ENCODE results near the gene SPEM3.

- TF ChIP-seq, protein P1, sequence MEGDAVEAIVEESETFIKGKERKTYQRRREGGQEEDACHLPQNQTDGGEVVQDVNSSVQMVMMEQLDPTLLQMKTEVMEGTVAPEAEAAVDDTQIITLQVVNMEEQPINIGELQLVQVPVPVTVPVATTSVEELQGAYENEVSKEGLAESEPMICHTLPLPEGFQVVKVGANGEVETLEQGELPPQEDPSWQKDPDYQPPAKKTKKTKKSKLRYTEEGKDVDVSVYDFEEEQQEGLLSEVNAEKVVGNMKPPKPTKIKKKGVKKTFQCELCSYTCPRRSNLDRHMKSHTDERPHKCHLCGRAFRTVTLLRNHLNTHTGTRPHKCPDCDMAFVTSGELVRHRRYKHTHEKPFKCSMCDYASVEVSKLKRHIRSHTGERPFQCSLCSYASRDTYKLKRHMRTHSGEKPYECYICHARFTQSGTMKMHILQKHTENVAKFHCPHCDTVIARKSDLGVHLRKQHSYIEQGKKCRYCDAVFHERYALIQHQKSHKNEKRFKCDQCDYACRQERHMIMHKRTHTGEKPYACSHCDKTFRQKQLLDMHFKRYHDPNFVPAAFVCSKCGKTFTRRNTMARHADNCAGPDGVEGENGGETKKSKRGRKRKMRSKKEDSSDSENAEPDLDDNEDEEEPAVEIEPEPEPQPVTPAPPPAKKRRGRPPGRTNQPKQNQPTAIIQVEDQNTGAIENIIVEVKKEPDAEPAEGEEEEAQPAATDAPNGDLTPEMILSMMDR (conservative IDR thresholded peaks at IDR 0.05; ENCODE audit: low read length) = no peak
- no peak for TF ChIP-seq EZH2phosphoT487 (IDR thresholded peaks at IDR 0.05; ENCODE audit: borderline replicate concordance)
These were observed 37.4 kb upstream of the SPEM3 start for GRCh38 chr17:7391307-7391706.
